ENCODE results near the gene HTR4. TPM values are rescaled to one million over a fixed set of nuclear protein-coding genes. Genes with fewer than 3 reads are reported as not detected.
"Not testable (repeated sequence)": the region's sequence is repeated elsewhere in the genome, so short reads cannot be mapped to it uniquely, and the experiment has no call there.

The HTR4 gene
- total RNA-seq, 1 donor from 2014 or later, result not detected

DNA sequence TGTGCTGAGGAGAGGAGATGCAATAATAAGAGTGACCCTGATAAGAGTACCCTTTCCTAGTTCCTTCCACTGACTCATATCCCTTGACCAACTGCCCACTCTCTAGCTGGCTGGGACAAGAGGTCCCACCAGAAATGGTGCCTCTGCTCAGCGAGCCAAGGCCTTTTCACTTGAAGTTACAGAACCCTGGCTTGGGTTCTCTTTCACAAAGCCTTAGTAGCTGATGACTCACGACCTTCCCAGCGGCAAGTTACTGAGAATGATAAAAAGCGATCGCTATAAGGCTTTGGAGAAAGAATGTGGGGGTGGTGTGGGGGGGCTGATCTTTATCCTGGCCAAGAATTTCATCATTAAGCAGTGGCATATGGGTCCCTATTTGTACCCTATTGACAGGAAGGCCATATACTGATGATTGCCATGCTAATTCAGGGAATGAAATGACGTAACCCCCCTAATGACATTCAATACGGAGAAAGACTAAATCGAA lies 180.3 kb downstream of the HTR4 start:
- DNase-seq, result no peak

DNA sequence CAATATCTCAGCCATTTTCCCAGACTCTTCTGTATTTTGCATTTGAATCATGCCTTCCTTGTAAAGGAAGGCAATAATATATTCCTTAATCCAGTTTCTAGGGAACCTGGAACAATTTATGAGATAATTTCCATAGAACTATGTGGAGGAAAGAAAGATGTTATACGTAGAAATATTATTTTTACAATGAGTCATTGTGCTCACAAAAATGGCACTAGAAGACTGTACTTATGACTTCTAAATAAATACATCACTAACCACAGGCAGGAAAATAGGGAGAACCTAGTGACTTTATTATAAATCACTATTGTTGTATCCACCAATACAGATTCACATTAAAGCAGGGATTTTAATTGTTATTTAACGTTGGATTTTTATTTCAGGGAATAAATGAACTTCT lies 182.9 kb downstream of the HTR4 start:
- DNase-seq, result no peak

DNA sequence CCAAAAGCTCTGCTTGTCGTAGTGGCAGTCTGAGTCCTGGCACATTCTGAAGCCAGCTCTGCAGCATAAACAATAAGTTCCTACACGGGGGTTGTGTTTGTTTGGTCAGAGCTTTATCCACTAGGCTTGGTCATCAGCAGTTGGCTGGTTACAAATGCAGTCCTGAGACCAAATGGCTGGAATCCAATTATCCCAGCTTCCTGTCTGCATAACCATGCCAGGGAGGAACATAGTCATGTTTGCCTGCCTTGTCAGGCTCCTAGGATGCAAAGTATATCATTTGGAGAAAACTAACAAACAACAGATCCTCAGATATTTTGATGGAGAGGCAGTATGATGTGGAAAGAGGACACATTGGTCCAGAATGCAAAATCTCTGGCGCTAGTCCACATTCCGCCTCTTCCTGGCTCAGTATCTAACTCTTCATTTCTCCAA lies 184.8 kb downstream of the HTR4 start:
- no peak for DNase-seq

DNA sequence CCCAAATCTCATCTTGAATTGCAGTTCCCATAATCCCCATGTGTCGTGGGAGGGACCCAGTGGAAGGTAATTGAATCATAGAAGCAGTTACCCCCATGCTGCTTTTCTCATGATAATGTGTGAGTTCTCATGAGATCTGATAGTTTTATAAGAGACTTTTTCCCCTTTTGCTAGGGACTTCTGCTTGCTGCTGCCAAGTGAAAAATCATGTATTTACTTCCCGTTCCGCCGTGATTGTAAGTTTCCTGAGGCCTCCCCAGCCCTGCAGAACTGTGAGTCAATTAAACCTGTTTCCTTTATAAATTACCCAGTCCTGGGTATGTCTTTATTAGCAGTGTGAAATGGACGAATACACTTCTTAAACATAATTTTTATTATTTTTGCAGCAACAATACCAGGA lies 185.6 kb downstream of the HTR4 start:
- not testable (repeated sequence) for DNase-seq

DNA sequence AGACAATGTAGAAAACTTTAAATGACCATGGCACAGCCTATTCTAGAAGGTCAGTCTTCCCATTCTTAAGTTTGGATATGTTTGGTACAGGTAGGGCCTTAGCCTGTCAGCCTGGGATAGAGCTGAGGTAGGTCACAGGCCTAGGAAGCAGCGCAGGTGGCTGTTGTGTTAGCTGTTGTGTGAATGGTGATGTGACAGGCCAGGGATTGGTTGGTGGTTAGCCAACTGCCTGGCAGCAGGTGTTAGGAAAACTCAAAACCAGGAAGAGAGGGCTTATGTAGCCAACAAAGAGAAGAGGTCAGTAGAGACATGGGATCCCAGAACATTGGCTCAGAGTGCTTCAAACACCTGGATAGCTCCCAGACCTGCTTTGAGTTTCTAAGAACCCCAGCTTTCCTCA lies 186.4 kb downstream of the HTR4 start:
- no peak for DNase-seq

DNA sequence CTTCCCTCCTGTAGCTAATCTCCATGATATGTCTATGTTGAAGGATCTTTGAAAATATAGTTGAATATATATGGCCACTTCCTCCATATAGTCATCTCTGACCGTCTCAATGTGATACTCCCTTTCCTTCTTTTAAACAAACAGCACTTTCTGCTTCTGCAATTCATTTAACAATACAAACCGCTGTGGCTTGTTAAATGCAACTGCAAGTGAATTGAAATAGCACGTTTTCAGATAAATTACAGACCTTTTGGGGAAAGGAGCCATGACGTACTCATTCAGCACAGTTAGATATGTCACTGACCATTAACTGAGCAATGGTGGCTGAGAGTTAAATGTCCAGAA lies 188.1 kb downstream of the HTR4 start:
- no peak for DNase-seq

DNA sequence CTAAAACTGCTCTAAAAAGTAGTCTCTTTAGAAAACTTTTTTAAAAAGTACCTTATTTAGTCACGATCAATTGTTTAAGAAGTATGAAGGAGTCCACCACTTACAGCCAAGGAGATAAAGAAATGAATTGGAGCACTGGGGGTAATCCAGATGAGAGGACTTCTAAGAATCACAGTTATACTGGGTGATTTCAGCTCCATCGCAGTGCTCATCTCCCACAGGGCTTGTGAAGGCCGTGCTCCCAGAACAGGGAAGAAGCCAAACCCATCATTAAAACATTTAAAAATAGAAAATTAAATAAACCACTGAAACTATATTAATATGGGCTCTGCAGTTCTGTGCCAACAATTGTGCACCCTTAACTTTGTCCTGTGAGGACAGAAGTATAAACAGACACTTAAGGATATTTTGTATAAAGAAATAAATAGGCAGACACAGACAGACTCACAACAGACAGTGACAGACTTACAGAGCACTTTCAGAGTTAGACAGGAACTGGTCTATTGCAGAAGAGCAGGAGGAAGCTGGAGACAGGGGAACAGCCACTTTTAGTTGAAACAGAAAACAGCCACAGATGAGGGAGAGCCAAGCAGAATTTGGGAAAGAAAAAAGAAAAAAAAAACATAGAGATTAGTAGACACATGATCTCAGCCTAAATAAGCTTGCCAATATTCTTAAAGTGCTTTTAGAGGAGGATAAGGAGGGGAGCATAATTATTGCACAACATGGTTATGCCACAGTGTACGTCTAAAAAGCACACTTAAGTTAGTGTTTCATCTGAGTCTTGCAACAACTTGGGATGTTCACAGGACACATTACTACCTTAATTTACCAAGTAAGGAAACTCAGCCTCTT lies 188.7 kb downstream of the HTR4 start:
- no peak for DNase-seq

DNA sequence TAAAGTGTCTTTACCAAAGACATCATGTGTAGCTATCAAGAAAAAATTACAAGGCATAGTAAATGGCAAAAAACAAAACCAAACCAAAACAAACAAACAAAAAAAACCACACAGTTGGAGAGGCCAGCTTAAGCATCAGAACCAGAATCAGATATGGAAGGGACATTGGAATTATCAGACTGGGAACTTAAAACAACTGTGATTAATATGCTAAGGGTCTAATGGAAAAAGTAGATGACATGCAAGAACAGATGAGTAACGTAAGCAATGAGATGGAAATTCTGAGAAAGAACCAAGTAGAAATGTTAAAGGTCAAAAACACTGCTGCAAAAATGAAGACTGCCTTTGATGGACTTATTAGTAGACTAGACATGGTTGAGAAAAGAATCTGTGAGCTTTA lies 194.7 kb downstream of the HTR4 start:
- DNase-seq, result no peak

DNA sequence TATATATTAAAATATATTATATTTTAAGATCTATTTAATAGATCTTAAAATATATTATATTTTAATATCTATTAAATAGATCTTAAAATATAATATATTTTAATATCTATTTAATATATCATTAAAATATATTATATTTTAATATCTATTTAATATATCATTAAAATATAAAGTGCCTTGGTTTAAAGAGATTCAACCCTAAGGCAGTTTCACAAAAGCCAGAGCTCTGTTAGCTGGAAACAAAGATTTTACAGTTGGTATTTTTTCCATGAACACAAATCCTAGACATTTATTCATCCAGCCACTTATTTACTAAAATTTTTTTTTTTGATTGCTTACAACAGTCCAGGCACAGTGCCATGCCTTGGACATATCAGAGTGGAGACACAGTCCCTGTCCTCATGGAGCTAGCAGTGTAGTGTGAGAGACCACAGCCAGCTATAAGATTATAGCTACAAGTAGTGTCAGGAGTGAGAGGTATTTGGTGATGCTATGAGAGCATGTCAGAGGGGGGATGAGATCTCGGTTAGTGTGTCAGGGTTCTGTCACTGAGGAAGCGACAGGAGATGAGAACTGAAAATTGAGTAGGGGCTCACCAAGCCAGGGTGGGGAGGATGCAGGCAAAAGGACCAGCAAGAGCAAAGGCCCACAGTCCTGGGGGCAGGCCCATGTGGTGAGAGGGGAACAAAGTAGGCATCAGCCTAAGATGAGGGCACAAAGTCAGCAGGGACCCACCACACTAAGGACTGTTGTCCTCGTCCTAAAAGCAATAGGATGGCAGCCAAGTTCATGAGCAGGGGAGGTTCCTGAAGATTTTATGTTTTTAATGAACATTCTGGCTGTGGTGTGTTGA lies 196.1 kb downstream of the HTR4 start:
- no peak for DNase-seq

DNA sequence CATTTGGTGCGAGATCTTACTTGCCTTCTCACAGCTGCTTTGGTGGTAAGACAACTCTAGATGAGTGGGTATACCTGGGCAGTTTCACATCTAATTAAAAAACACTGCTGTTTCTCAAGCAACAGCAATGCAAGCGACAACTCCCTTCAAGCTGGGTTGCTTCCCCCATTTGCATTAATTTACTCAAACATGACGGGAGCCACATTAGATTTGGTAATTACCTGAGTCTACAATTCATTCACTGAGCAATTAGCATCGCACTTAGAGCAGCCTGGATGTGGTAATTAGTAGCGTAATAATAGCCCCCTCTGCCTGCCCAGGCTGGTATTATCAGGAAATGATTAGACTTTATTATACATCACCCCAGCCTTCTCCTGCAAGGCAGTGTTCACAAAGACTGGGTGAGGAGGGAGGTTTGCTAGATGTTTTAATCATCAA lies 197.1 kb downstream of the HTR4 start:
- no peak for DNase-seq

DNA sequence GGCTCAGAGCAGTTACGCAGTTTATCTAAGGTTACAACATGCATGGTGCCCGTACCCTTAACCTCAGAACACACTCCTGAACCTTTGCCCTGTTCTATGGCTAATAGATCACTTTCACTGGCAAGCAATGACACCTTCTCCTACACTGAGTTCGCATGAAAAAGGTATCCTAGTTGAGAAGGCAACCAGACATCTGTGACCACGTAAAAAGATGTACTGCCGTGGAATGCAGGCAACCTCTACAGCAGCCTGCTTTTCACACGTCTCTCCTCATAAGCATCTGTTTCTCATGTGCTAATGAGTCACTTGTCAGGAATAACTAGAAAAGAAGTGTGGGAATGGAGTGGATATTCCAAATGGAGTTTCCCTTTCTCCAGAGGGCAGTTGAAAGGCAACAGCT lies 199.1 kb downstream of the HTR4 start:
- no peak for DNase-seq

DNA sequence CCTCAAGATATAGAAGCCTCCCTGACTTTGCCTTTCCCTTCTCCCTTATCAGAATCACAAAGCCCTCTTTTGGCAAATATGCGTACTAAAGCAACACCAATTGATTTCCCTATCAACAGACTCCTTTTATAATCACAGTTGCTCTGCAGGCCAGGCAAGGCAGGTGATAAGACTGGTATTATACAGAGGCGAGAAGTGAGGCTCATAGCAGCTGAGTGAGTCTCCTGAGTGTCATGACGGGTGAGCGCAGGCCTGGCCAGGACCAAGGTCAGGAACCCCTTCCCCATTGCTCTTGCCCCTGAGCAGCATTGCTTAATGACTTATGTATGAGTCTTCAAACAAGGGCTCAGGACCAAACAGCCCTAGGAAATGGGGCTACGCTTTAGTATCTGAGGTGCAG lies 199.8 kb downstream of the HTR4 start:
- DNase-seq, result no peak

DNA sequence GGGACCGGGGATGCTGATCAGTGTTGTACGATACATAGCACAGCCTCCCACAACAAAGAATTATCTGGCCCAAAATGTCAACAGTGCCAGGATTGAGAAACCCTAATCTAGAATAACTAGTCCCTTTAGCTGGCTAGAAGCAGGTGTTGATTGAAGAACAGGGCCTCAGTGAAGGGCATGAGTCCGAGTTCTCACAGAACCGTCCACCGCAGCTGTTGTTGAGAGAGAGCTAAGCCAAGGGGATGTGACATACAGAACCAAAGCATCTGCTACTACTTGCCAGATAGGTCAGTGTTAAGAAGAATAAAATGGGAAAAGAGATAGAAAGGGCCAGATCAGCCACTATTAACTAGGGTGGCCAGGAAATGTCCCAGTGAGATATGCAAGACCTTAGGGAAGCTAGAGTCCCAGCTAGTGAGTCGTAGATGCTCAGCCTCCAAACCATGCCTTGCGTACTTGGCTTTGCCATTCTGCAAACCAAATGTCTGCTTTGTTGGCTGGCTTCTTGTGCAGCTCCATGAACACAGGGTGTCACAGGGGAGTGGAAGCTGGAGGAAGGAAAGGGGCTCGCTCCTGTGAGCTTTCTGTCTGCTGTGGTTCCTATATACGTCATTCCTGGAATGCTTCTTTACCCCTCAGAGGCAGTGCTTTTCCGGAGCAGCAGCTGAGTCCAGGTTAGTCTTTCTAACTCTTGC lies 201.7 kb downstream of the HTR4 start:
- peak; percentile 27 for DNase-seq

DNA sequence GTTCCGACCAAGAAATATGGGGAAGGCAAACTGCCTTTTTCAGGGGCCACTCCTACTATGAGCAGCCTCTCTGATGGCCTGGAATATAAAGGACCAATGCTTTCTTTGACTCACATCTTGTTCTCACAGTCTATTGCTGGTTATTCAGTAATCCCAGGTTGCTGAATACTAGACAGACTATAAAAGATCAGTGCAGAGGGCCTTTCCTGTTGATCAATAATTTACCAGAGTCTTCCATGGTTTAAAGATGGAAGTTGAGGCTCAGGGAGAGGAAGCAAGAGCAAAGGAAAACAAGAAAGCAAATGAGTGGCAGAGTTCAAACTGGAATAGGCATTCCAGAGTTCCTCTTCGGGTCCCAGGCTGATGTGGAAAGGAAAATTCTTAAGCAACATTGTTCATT lies 207.7 kb downstream of the HTR4 start:
- DNase-seq, result no peak

DNA sequence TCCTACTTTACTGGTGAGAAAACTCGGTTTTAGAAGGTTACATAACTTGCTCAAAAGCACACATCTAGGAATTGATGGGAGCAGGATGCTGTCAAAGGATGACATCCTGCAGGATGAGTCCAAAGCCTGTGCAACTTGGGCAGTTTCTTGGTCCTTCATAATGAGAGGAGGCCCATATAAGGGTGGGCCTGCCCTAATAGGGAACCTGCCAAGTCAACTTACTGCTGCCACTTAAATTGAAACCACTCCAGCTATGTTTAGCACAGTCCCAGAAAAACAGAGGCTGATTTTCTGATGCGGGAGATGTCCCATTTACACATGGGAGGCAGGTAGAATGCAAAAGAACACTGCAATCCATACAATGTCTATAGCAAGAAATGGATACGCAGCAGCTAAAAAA lies 208.7 kb downstream of the HTR4 start:
- DNase-seq, result no peak

DNA sequence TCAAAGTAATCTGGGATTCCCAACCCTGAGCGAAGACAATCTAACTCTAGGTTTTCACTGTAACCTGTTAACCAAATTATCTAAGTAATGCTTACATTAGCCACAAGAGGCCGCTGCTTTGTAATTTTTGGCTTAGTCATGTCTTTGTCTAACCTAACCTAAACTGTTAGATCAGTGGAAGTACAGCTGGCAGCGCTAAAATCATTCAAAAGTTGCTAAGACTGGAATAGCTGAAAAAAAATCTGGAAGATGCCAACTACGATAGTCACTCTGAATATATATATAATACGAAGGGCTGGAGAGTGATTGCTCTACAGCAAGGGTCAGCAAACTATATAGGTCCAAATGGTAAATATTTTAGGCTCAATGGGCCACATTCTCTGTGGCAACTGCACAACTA lies 210.3 kb downstream of the HTR4 start:
- peak; percentile 87 for DNase-seq

DNA sequence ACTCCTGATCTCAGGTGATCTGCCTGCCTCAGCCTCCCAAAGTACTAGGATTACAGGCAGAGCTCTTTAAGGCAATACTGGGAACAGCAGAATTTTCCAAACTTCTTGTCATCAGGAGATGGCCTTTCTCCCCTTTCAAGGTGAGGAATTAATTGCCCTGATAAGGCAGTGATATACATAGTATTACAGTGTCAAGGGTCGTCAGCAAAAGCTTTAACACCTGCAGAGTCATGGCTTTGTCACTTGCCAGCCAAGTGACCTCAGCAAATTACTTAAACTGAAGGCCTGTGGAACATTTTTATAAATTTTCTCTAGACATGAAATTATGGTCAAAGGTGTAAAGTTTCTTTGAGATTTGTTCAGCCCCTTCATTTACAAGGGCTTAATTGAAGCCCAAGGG lies 211.1 kb downstream of the HTR4 start:
- no peak for DNase-seq

DNA sequence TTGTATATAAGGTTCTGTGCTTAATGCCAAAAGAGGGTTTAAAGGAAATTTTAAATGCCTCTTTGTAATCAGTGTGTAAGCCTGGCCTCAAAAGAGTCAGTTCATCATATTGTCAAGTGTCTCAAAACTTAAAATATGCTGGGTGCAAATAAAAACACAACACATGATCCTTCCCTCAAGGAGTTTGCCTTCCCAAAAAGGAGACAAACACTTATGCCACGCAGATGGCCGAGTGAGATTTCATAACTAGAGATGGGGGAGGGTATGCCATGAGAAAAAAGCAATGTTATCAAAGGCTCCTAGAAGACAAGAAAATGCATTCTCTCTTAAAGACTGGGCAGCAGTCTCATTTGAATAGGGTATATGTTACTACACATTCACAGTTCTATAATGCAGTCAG lies 215.4 kb downstream of the HTR4 start:
- no peak for DNase-seq

DNA sequence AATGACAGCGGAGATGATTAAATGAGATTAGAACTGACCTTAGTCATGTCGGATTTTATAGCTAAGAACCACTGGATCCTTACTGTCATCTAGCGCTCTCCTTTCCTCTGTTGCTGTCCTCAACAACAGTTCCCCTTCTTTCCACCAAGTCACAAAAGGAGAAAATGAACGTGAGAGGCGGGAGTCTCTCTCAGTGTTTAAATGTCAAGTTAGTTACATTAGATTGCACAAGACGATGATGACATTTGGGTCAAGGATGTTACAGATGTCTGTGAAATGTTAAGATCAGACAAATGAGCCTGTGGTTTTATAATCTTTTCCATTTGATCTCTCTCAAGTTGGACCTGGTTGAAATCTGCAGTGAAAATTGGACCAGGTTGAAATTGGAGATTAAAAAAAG lies 217.1 kb downstream of the HTR4 start:
- no peak for DNase-seq

DNA sequence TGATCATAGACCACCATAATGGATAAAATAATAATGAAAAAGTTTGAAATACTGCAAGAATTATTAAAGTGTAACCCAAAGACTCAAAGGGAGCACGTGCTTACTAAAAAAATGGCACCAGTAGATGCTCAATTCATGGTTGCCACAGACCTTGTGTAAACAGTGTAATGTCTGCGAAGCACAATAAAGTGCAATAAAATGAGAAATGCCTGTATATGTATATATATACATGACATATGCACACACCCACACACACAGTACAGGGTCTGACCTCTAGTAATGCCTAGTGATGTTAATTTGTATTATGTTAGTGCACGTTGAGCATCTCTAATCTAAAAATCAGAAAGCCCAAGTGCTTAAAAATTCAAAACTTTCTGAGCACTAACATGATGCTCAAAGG lies 218.3 kb downstream of the HTR4 start:
- no peak for DNase-seq

DNA sequence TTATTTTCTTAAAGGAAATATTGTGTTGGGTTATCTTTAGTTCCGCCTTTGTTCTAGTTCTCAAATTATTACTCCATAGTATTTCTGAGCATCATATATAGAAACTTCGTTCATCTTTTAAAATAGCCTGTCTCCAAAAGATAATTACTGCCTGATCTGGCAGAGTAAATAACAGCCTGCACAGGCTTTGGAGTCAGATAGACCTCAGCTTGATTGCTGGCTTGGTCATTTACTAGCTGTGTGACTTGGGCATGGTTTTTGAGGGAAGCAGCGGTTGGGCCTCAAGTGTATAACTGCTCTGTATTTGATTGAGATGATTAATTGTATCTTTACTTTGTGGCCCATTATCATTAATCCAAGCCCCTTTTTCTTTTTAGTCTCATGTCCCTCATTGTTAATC lies 220.5 kb downstream of the HTR4 start:
- no peak for DNase-seq

Measured in tongue (tissue), 2 donors.